ENCODE results near the gene C12orf76.

C12orf76 gene

GRCh38 chr12:109998904-109999648, 49.2 kb downstream of the C12orf76 start, which contains the start of gene ANKRD13A:
ANKRD13A (plus strand) TSS chr12:109999430; CDS start chr12:109999689, 259 bp downstream.
- Histone ChIP-seq H3K27ac (ENCODE audit: low read length) (peak within 1 kb of the TSS; percentile 87), H3K27me3 (ENCODE audit: low read depth, low read length) (no peaks in the 10 kb centered on the region), H3K36me3 (replicated peaks; ENCODE audit: low read depth, low read length) (peaks cover 39% of the 10 kb centered on the region), H3K9me3 (ENCODE audit: insufficient read depth, low read length) (no peaks in the 10 kb centered on the region), H3K4me2 (ENCODE audit: low read length) (peak within 1 kb of the TSS; percentile 97), H3K9ac (ENCODE audit: low read length) (peak within 1 kb of the TSS; percentile 97), H3K4me3 (ENCODE audit: low read length) (peak within 1 kb of the TSS; percentile 99), H3K79me2 (ENCODE audit: low read length) (peaks cover 87% of the 10 kb centered on the region), H3K4me1 (ENCODE audit: low read length) (peaks cover 56% of the 10 kb centered on the region), H4K20me1 (ENCODE audit: insufficient read depth, low read length) (peaks cover 31% of the 10 kb centered on the region), H2AFZ (ENCODE audit: low read depth, low read length) (no peak within 1 kb of the TSS; the same call in 1 of the 2 replicates)
- TF ChIP-seq CTCF (IDR thresholded peaks at IDR 0.05; ENCODE audit: low read depth, low read length) (no peak), EZH2phosphoT487 (IDR thresholded peaks at IDR 0.05; ENCODE audit: low read depth) (no peak)

- peak overlapping the region; percentile 99 for H3K4me3 ChIP-seq (ENCODE audit: low read length)
- peaks cover 87% of the 10 kb centered on the region for H3K79me2 ChIP-seq (ENCODE audit: low read length)
- TF ChIP-seq EZH2phosphoT487 (IDR thresholded peaks at IDR 0.05; ENCODE audit: low read depth) (no peak), CTCF (IDR thresholded peaks at IDR 0.05; ENCODE audit: low read depth, low read length) (no peak)
- peaks cover 33% of the 10 kb centered on the region for H4K20me1 ChIP-seq (ENCODE audit: insufficient read depth, low read length)
- peak overlapping the region; percentile 87 for H3K27ac ChIP-seq (ENCODE audit: low read length)
- H2AFZ ChIP-seq (ENCODE audit: low read depth, low read length) = no peak overlapping the region
- peaks cover 56% of the 10 kb centered on the region for H3K4me1 ChIP-seq (ENCODE audit: low read length)
- H3K9ac ChIP-seq (ENCODE audit: low read length) = peak overlapping the region; percentile 97
- H3K27me3 ChIP-seq (ENCODE audit: low read depth, low read length) = no peaks in the 10 kb centered on the region
- peaks cover 35% of the 10 kb centered on the region for H3K36me3 ChIP-seq (replicated peaks; ENCODE audit: low read depth, low read length)
- H3K4me2 ChIP-seq (ENCODE audit: low read length) = peak overlapping the region; percentile 97
- H3K9me3 ChIP-seq (ENCODE audit: insufficient read depth, low read length) = no peaks in the 10 kb centered on the region
Observed at GRCh38 chr12:109998241-109998903, 50.0 kb downstream of the C12orf76 start.

GRCh38 chr12:109997393-109997792, 50.9 kb downstream of the C12orf76 start:
- Histone ChIP-seq H3K4me2 (ENCODE audit: low read length) (peak overlapping the region; percentile 97), H3K9ac (ENCODE audit: low read length) (peak overlapping the region; percentile 97), H3K27me3 (ENCODE audit: low read depth, low read length) (no peaks in the 10 kb centered on the region), H3K9me3 (ENCODE audit: insufficient read depth, low read length) (no peaks in the 10 kb centered on the region), H2AFZ (ENCODE audit: low read depth, low read length) (0 out of 2 replicates have a peak overlapping the region, but pooled peaks have one; percentile 22), H3K79me2 (ENCODE audit: low read length) (peaks cover 87% of the 10 kb centered on the region), H3K27ac (ENCODE audit: low read length) (peak overlapping the region; percentile 87), H4K20me1 (ENCODE audit: insufficient read depth, low read length) (peaks cover 29% of the 10 kb centered on the region), H3K36me3 (replicated peaks; ENCODE audit: low read depth, low read length) (peaks cover 31% of the 10 kb centered on the region), H3K4me3 (ENCODE audit: low read length) (peak overlapping the region; percentile 99), H3K4me1 (ENCODE audit: low read length) (peaks cover 49% of the 10 kb centered on the region)
- TF ChIP-seq EZH2phosphoT487 (IDR thresholded peaks at IDR 0.05; ENCODE audit: low read depth) (no peak), CTCF (IDR thresholded peaks at IDR 0.05; ENCODE audit: low read depth, low read length) (no peak)

GRCh38 chr12:109996483-109996853, 51.9 kb downstream of the C12orf76 start:
- Histone ChIP-seq H2AFZ (ENCODE audit: low read depth, low read length) (peak overlapping the region; percentile 24; the same call in 1 of the 2 replicates), H3K4me3 (ENCODE audit: low read length) (peak overlapping the region; percentile 95), H3K9me3 (ENCODE audit: insufficient read depth, low read length) (no peaks in the 10 kb centered on the region), H3K27me3 (ENCODE audit: low read depth, low read length) (no peaks in the 10 kb centered on the region), H3K9ac (ENCODE audit: low read length) (peak overlapping the region; percentile 95), H3K4me2 (ENCODE audit: low read length) (peak overlapping the region; percentile 97), H3K79me2 (ENCODE audit: low read length) (peaks cover 86% of the 10 kb centered on the region), H3K27ac (ENCODE audit: low read length) (peak overlapping the region; percentile 87), H3K36me3 (replicated peaks; ENCODE audit: low read depth, low read length) (peaks cover 28% of the 10 kb centered on the region), H4K20me1 (ENCODE audit: insufficient read depth, low read length) (peaks cover 28% of the 10 kb centered on the region), H3K4me1 (ENCODE audit: low read length) (peaks cover 39% of the 10 kb centered on the region)
- TF ChIP-seq EZH2phosphoT487 (IDR thresholded peaks at IDR 0.05; ENCODE audit: low read depth) (no peak), CTCF (IDR thresholded peaks at IDR 0.05; ENCODE audit: low read depth, low read length) (no peak)
